SK-N-SH treated with all-trans-retinoic acid at 6 μM for 48 hours (cell line): ENCODE measurements around the gene TMEM156.

ENCODE experiments used
- ARNTL ChIP-seq: fragments of 450-650 bp; formaldehyde crosslinking; IDR thresholded peaks from 2 replicates; pipeline ENCODE4 v1.5.0; 2020; ENCODE audit warnings: low read depth, mild to moderate bottlenecking, moderate library complexity, borderline replicate concordance
- CREB5 ChIP-seq: fragments of 250-450 bp; sonication (Bioruptor Pico); IDR thresholded peaks from 2 replicates; pipeline ENCODE4 v1.5.1; 2020; ENCODE audit warnings: low read depth, mild to moderate bottlenecking, moderate library complexity
- CSDC2 ChIP-seq: fragments of 250-450 bp; sonication (Bioruptor Pico); IDR thresholded peaks from 2 replicates; pipeline ENCODE4 v1.5.0; 2020; ENCODE audit warnings: mild to moderate bottlenecking, moderate library complexity
- ESRRG ChIP-seq: fragments of 250-450 bp; sonication (Bioruptor Pico); IDR thresholded peaks from 2 replicates; pipeline ENCODE4 v1.6.1; 2021; ENCODE audit warnings: mild to moderate bottlenecking
- PATZ1 ChIP-seq: fragments of 250-450 bp; sonication (Bioruptor Pico); IDR thresholded peaks from 2 replicates; pipeline ENCODE4 v1.8.0; 2020; ENCODE audit warnings: mild to moderate bottlenecking, moderate library complexity, borderline replicate concordance
- POU6F1 ChIP-seq: fragments of 250-450 bp; sonication (Bioruptor Pico); IDR thresholded peaks from 2 replicates; pipeline ENCODE4 v1.8.0; 2021; ENCODE audit warnings: low read depth, mild to moderate bottlenecking, moderate library complexity, borderline replicate concordance
- RARB ChIP-seq: fragments of 250-450 bp; sonication (Bioruptor Pico); IDR thresholded peaks from 2 replicates; pipeline ENCODE4 v1.8.0; 2021; ENCODE audit warnings: mild to moderate bottlenecking, moderate library complexity
- ZC3H10 ChIP-seq: fragments of 250-450 bp; sonication (Bioruptor Pico); IDR thresholded peaks from 2 replicates; pipeline ENCODE4 v1.5.1; 2021; ENCODE audit warnings: mild to moderate bottlenecking, moderate library complexity
- ZFP3 ChIP-seq: fragments of 250-450 bp; sonication (Bioruptor Pico); IDR thresholded peaks from 2 replicates; pipeline ENCODE4 v1.5.0; 2020; ENCODE audit warnings: mild to moderate bottlenecking, moderate library complexity
- ZFP30 ChIP-seq: fragments of 450-650 bp; formaldehyde crosslinking; IDR thresholded peaks from 2 replicates; pipeline ENCODE4 v1.5.0; 2022; ENCODE audit warnings: mild to moderate bottlenecking, moderate library complexity
- ZNF8 ChIP-seq: fragments of 450-650 bp; formaldehyde crosslinking; IDR thresholded peaks from 2 replicates; pipeline ENCODE4 v1.5.0; 2020; ENCODE audit warnings: mild to moderate bottlenecking, moderate library complexity

GRCh38 chr4:39048311-39048710 is 16.1 kb upstream of the TMEM156 start:
- TF ChIP-seq CSDC2 (CRISPR knock-in tag) (no peak), ESRRG (CRISPR knock-in tag) (no peak), ARNTL (CRISPR knock-in tag) (no peak), ZFP3 (CRISPR knock-in tag) (no peak), ZC3H10 (no peak), PATZ1 (CRISPR knock-in tag) (no peak), ZNF8 (no peak), ZFP30 (CRISPR knock-in tag) (no peak), POU6F1 (no peak), CREB5 (no peak), RARB (CRISPR knock-in tag) (no peak)
